LNCAP (cell line): ENCODE results near the gene LRRC8E.

ENCODE experiments used
- CTCF ChIP-seq: fragments of 450-650 bp; IDR thresholded peaks from 2 replicates; pipeline ENCODE4 v1.5.1; 2017; ENCODE audit warnings: mild to moderate bottlenecking

LRRC8E gene

GRCh38 chr19:7912144-7912696 lies 23.9 kb downstream of the LRRC8E start:
- TF ChIP-seq CTCF = no peak

DNA sequence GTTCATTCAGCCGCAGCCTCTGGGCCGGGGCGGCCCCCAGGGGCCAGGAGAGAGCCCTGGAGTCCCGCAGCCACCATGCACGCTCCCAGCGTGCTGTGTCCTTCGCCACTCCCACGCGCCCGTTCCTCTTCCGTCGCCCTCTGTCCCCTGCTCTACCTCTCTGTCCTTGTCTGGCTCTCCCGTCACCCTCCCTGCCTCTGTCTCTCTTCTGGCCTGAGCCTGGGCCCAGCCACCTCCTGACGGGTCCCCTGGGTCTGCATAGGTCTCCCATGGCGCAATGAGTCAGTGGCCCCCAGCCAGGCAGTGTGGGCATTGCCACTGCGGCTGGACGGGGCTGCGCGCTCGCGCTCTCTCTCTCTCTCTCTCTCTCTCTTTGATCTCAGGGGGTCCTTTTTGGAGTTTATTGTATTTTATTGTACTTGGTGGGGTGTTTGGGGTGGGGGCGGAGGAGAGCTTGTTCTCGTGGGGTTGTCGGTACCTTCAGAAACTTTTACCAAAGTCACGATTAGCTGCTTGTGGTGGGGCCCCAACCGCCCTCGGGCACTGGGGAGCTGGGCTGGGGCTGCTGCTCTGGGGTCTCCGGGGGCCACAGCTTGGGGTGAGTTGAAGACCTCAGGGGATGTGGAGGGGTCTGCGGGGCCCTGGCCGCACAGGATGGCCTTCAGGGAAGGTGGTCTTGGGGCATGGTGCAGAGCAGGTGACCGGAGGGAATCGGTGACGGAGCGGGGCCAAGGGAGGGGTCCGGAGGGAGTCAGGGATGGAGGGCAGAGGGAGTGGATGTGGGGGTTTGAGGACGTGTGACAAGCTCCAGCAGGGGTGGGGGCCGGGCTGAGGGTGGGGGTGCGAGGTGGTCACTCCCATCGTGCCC lies 24.6 kb downstream of the LRRC8E start:
- TF ChIP-seq CTCF = no peak

GRCh38 chr19:7913652-7914051 lies 25.3 kb downstream of the LRRC8E start:
- TF ChIP-seq CTCF = no peak

DNA sequence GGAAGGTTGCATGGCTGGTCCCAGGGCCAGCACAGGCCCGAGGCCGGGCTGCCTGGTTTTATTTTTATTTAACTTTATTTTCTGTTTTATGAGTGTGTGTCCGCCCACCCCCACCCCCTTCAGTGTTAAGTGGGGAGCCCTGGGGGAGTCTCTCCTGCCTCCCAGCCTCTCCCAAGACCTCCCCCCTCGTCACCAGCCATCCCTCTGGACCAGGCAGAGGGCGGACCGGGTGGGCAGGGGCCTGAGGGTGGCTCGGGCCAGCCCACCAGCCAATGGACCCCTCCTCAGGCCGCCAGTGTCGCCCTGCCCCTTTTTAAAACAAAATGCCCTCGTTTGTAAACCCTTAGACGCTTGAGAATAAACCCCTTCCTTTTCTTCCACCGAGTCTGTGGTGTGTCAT lies 25.8 kb downstream of the LRRC8E start:
- no peak for TF ChIP-seq CTCF

DNA sequence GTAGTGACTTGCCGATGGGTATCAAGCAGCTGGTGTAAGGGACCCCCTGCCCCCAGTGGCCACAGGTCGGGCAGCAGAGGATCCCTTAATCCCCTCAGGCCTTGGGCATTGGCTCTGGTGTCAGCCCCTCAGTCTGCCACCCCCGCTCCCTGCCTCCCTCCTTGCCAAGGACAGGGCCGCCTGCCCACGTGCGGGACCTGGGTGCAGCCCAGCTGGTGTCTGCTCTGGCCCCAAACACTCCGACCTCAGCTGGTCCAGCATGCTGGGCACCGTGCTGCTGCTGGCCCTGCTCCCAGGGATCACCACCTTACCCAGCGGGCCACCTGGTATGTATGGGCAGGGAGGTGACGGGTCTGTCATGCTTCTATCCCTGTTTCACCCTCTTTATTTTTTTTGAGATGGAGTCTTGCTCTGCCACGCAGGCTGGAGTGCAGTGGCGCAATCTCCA lies 26.3 kb downstream of the LRRC8E start, which contains the start of gene TGFBR3L:
Gene TGFBR3L (plus strand): TSS at position 233 of the 448 bp plus-strand sequence.
- no peak for TF ChIP-seq CTCF

DNA sequence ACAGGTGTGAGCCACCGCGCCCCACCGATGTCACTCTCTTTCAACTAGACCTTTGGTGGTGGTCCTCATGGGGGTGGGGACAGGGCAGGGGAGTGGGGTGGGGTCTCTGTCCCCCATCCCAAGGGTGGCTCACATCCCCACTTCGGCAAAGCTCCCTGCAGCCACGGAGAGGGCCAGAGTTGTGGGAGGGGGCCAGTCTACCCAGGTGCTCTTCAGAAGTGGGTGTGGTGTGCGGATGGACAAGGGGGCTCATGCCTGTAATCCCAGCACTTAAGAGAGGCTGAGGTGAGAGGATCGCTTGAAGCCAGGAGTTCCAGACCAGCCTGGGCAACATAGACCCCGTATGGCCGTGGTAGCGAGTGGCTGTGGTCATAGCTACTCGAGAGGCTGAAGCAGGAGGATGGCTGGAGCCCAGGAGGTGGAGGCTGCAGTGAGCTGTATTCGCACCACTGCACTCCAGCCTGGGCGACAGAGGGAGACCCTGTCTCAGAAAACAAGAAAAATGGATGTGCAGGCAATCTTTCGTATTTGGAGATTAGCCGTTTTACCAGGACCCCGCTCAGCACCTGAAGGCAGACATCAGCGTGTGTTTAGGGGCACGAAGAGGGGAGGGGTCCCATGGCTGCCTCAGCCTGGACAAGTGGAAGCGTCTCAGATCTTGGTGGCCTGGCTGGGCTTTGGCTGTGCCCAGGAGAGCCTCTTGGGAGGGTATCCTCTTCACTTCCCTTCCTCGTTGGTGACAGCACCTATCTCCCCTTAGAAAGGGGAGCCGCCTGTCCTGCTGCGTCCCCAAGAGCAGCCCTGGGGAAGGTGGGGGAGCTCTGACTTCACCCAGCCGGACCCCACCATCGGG lies 27.2 kb downstream of the LRRC8E start:
- TF ChIP-seq CTCF = no peak
